H1 (cell line): ENCODE data around the gene TEAD1. TPM values are rescaled to one million over a fixed set of nuclear protein-coding genes. Genes with fewer than 3 reads are reported as not detected.

Source experiments
- CHD7 ChIP-seq: fragments of 300-600 bp; sonication (generic); IDR thresholded peaks from 2 replicates; pipeline ENCODE4 v1.7.1; 2012; ENCODE audit warnings: low read length, moderate library complexity, mild to moderate bottlenecking, inconsistent platforms; ENCODE audit not compliant: insufficient replicate concordance
- TBP ChIP-seq: IDR thresholded peaks from 2 replicates; pipeline ENCODE4 v1.6.1; 2011; ENCODE audit warnings: low read depth, low read length, improper control_type of control experiment
- polyA plus RNA-seq, 7 experiments: library from polyadenylated mRNA; depleted of rRNA in 3 of 7; stranded (reverse) in 5 of 7; unstranded in 2 of 7; fragments of >200 nt in 5 of 7; fragments of 200-250 nt in 2 of 7; gene quantifications; 1 replicate in 5 of 7; 2 replicates in 1 of 7; 4 replicates in 1 of 7; pipeline versions ENCODE4 v1.2.1 to v1.2.3, GENCODE V29; 2011 to 2013; ENCODE audit warnings: missing spikeins in 2 of 7, mixed read lengths in 2 of 7
- total RNA-seq: library from RNA; stranded (reverse); fragmentation: NEBNext Ultra II Directional; extraction: Animal tissue kit (Norgen Biotek cat#: 25700); gene quantifications from 2 replicates; pipeline ENCODE4 v1.2.1, GENCODE V29; 2021

The TEAD1 gene
- total and polyA plus RNA-seq, 2 of the 8 experiments (the other 6 are each of a cell fraction or from before 2014, with no cell fraction given) = 15.6 to 67.4 TPM

GRCh38 chr11:12653729-12654128, 20.5 kb upstream of the TEAD1 start (continued):
- TF ChIP-seq CHD7 = no peak
- no peak for TF ChIP-seq TBP
- TF ChIP-seq, all 59 proteins: peak for 1
